Measurements from ENCODE around the gene HDAC3. TPM values are rescaled to one million over a fixed set of nuclear protein-coding genes. Genes with fewer than 3 reads are reported as not detected.
A peak's percentile ranks its signal among the peaks of the same experiment; 100 is the strongest.

HDAC3 gene
- total RNA-seq, 1 experiment from 2014 or later = 66.8 TPM

- Histone ChIP-seq H3K9ac (ENCODE audit: low read length) (no peak overlapping the region), H4K20me1 (ENCODE audit: low read length) (no peaks in the 10 kb centered on the region), H3K9me2 (replicated peaks; ENCODE audit: low read length) (no peaks in the 10 kb centered on the region), H3K4me2 (ENCODE audit: low read length) (no peak overlapping the region), H3K27ac (ENCODE audit: low read length) (peak overlapping the region; percentile 46), H3K4me1 (ENCODE audit: insufficient read depth, low read length) (peaks cover 31% of the 10 kb centered on the region), H3K79me2 (ENCODE audit: low read length) (no peaks in the 10 kb centered on the region), H3F3A (ENCODE audit: low read length, unreplicated experiment) (no peaks in the 10 kb centered on the region), H3K9me3 (ENCODE audit: low read length) (no peaks in the 10 kb centered on the region), H3K36me3 (ENCODE audit: low read depth, low read length) (no peaks in the 10 kb centered on the region), H2AFZ (ENCODE audit: low read length) (no peak overlapping the region), H3K27me3 (ENCODE audit: low read length) (no peaks in the 10 kb centered on the region), H3K4me3 (ENCODE audit: low read length) (no peak overlapping the region)
- ChIA-PET POLR2A (ENCODE audit: unreplicated experiment) (no interaction called here), CTCF (no interaction called here)
- intact Hi-C loops (cut with micrococcal nuclease) = no loop called here
- ATAC-seq (peak; percentile 29), DNase-seq (peak; percentile 52)
- TF ChIP-seq EZH2 (IDR thresholded peaks at IDR 0.05; ENCODE audit: low read length, unreplicated experiment) = no peak
- no peak for TF ChIP-seq EZH2phosphoT487 (IDR thresholded peaks at IDR 0.05; ENCODE audit: borderline replicate concordance, low read length)
- no peak for TF ChIP-seq CTCF (conservative IDR thresholded peaks at IDR 0.05; ENCODE audit: low read depth, low read length)
- no TSS peak for BruUV-seq (replicated peaks)
Measured at GRCh38 chr5:141654298-141654697, 17.6 kb upstream of the HDAC3 start.

- TF ChIP-seq EZH2 (IDR thresholded peaks at IDR 0.05; ENCODE audit: low read length, unreplicated experiment) (no peak), CTCF (conservative IDR thresholded peaks at IDR 0.05; ENCODE audit: low read depth, low read length) (no peak), EZH2phosphoT487 (IDR thresholded peaks at IDR 0.05; ENCODE audit: borderline replicate concordance, low read length) (no peak)
- Histone ChIP-seq H3K27me3 (ENCODE audit: low read length) (no peaks in the 10 kb centered on the region), H3K36me3 (ENCODE audit: low read depth, low read length) (no peaks in the 10 kb centered on the region), H3K4me3 (ENCODE audit: low read length) (peak overlapping the region; percentile 72), H3K9me2 (replicated peaks; ENCODE audit: low read length) (no peaks in the 10 kb centered on the region), H3K79me2 (ENCODE audit: low read length) (no peaks in the 10 kb centered on the region), H3K9ac (ENCODE audit: low read length) (no peak overlapping the region), H4K20me1 (ENCODE audit: low read length) (no peaks in the 10 kb centered on the region), H3K27ac (ENCODE audit: low read length) (no peak overlapping the region), H3K9me3 (ENCODE audit: low read length) (no peaks in the 10 kb centered on the region), H2AFZ (ENCODE audit: low read length) (peak overlapping the region; percentile 62; the same call in 1 of the 2 replicates), H3K4me1 (ENCODE audit: insufficient read depth, low read length) (peaks cover 20% of the 10 kb centered on the region; the same call in 1 of the 2 replicates), H3K4me2 (ENCODE audit: low read length) (peak overlapping the region; percentile 78), H3F3A (ENCODE audit: low read length, unreplicated experiment) (no peaks in the 10 kb centered on the region)
- ATAC-seq (no peak), DNase-seq (peak; percentile 9)
- POLR2A ChIA-PET (ENCODE audit: unreplicated experiment) = interaction anchor here (0.6 kb wide), 1 partner anchor 15 kb away, joined by 4 read pairs; the partner anchor contains the start of genes HDAC3 and RELL2
- intact Hi-C loops (cut with micrococcal nuclease) = no loop called here
- TSS peak; percentile 54 for BruUV-seq (replicated peaks)
- CTCF ChIA-PET = interaction anchor here (1.2 kb wide), 1 partner anchor 18 kb away, joined by 4 read pairs; no protein-coding TSS in a partner anchor
Measured at GRCh38 chr5:141651728-141652105, 15.1 kb upstream of the HDAC3 start.

Measured in PC-3 (cell line).